NCI-H748 (cell line): ENCODE data around the gene SYPL1.

Source experiments
- DNase-seq: peaks from one replicate; lab custom pipeline; 2025; ENCODE audit not compliant: unreplicated experiment; lab: John Stamatoyannopoulos, UW

Gene SYPL1

DNA sequence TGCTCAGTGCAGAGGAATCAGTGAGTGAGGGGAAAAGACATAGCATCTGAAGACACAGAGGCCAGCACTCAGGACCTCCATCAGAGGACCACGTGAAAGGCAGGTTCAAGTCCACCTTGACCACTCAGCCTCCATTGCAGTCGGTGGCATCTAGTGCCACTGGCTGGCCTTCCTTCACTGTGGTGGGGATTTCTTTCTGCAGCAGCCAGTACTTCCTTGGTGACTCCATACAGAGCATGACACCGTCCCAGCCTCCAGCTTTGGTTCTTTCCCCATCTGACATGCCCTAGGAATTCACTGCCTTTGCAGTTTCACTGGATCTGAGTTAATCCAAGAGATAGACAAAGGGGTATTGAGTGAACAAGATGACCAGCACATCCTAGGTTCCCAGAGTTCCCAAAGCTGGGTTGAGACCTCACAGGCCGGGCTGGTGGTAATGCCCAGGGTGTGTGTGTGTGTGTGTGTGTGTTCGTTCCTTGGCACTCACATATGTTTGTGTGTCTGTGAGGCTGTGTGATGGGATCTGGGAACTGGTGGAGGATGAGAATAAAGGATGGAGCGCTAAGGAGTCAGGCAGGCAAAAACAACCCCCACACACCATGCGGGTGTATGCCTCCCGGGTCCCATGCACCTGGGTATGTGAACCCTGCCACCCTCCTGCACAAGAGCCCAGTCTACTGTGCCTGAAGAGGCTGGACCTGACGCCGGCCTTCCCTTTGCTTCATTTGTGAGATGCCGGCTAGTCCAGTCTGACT lies 57.8 kb downstream of the SYPL1 start:
- DNase-seq = no peak

DNA sequence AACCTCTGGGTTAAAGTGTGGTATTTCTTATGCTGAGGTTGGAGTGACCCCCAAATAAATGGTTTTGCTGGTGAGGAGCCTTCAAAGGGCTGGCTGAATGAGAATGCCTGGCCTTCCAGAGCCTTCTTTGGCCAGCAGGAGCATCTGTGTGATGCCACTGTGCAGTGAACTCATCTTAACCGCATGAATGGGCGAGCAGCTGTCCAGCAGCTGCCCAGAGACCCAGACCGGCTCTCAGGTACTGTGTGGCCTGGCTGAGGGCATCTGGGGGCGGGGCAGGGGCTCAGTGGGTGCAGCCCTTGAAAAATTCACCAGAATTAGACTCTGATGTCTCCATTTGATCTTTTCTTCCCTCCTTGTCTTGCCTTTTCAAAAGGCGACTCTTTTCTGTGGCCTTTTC lies 59.0 kb downstream of the SYPL1 start:
- no peak for DNase-seq

DNA sequence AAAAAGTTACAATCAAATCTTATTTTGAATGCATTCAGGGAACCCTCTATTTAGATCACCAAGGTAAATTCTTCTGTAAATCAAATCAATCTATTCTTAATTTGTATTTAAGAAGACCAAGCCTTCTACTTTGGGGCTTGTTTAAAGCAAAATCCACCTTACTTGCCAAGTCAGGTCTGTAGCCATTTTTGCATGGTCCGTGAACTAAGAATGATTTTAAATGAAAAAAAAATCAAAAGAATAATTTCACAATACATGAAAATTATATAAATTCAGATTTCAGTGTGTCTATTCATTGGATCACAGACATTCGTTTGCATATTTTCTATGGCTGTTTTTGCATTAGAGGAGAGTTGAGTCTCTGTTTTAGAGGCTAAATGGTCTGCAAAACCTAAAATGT lies 59.4 kb downstream of the SYPL1 start:
- DNase-seq = no peak

DNA sequence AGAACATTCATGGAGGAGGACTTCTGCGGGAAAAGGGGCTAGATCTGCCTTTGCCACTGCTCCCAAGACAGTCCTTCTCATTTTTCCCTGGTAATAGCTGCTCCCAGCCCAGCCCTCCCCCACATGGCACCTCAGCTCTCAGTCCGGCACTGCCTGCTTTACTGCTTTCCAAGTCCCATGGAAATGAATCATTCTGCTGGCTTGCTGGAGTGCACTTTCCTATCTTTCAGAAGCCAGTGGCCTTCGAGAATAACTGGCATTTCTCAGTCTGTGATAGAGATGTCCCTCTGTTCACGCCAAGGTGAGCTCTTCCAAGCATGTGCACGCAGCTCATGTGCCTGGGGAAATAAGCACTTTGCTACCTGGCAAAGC lies 61.4 kb downstream of the SYPL1 start:
- DNase-seq = no peak

DNA sequence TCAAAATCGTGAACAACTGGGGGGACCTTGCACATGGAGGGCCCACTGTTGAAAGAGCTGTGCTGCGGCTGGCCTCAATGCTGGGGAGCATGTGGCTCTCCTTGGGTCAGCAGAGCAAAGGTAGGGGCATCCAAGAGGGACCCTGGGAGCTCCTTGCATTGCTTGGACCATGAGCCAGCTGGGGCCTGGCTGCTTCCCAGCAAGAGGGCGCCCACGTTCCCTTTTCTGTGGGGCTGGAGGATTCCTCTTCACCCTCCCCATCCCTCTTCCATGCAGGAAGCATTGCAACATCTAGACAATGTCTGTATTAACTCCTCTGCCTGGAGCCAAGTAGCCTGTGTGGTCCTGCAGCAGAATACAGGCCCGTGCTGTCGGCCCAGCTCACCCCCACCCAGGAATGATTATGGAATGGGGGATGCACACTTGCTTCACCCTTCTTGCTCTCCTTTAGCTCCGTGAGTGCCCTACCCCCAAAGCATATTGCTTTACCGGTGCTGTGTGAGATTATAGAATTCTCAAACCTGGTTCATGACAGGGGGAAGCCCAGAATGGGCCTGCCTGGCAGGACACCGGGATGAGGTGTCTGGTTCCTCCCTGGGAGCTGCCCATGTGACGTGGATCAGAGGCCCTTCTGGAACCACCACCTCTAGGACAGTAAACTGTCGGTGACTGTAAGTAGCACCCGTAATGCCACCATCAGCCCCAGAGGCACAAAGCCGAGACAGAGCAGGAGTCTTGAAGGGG lies 61.9 kb downstream of the SYPL1 start:
- no peak for DNase-seq

DNA sequence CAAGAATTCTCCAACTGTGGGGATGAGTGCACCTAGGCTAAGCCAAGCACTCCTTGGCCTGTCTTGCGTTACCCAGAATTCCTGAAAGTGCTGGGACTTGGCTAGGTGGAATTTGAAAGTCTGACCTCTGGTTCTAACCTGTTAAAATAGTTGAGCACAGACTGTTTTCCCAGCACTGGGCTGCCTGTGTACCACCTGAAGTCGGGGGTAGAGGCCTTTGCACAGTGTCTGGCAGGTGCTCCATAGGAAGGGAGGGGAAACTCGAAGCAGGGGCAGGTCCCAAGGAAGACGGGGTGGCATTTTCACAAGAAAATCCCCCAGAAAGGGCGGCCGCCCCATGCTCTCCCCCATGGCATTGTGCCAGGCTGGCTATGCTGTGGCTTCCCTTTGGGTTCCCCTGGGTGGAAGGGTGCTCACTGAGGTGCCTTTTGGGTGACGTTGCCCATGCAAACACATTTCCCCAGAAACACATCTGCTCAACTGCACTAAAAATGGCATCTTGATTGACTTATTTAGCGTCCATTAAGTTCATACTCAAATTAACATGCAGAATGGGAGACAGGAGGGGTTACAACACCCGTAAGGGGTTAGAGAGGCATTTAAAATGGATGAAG lies 62.9 kb downstream of the SYPL1 start:
- DNase-seq = no peak

DNA sequence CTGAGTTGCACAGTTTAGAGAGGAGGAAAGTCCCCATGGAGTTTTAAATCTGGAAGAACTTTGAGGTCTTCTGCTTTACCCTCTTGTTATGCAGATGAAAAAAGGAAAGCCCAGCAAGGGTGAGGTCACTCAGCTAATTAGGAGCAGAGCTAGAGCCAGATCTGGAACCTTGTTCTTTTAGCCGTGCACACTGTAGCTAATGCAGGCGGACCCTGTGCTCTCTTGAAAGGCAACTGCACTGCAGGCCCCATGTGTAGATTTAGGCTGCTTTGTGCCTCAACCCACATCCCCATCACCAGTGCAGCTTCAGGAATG lies 63.4 kb downstream of the SYPL1 start:
- DNase-seq = no peak

- DNase-seq = peak; percentile 52
Measured at GRCh38 chr7:106047818-106048705, 64.0 kb downstream of the SYPL1 start.

GRCh38 chr7:106047184-106047583 lies 64.9 kb downstream of the SYPL1 start:
- DNase-seq = no peak

- no peak for DNase-seq
Measured at GRCh38 chr7:106045586-106045985, 66.5 kb downstream of the SYPL1 start.

DNA sequence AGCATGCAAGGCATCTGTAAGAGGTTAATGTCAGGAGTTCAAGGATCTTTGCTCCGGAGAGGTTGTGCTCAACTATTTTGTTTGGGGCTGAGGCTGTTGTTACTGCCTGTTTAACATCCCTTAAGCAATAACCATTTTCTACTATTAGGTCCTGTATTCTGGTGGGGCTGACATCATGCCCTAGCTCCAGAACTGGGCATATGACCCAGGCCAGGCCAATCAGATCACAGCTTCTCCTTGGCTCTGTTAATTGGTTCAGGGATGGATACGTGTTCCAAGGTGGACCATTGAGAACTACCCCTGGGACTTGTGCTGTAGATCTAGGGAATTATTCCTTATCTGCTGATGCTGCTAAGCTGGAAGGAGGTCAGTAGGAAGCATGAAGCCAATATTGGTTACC lies 67.0 kb downstream of the SYPL1 start:
- no peak for DNase-seq

DNA sequence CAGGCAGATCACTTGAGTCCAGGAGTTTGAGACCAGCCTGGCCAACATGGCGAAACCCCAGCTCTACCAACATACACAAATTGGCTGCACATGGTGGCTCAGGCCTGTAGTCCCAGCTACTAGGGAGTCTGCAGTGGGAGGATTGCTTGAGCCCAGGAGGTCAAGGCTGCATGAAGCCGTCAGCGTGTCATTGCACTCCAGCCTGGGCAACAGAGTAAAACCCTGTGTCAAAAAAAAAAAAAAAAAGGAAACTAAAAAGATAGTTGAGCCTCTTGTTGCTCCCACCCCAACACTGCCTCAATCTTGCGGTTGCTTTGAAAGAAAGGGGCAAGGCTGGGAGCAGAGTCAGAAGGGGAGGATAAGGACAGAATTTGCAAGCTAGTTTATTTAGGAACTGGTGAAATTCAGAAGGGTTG lies 69.9 kb downstream of the SYPL1 start:
- no peak for DNase-seq

GRCh38 chr7:106041140-106041717 lies 70.9 kb downstream of the SYPL1 start:
- peak; percentile 58 for DNase-seq
